ENCODE measurements around the gene DCK. TPM values are rescaled to one million over a fixed set of nuclear protein-coding genes. Genes with fewer than 3 reads are reported as not detected.
"Not testable (repeated sequence)": the region's sequence is repeated elsewhere in the genome, so short reads cannot be mapped to it uniquely, and the experiment has no call there.

The DCK gene
- total and polyA plus RNA-seq, 2 donors (not counting 1 experiment from before 2014, with no cell fraction given): 34.8 to 58.2 TPM

- POLR2A ChIA-PET: no interaction called here
- H3K27ac Mint-ChIP-seq: no peak overlapping the region
- H3K79me2 ChIP-seq (ENCODE audit: control insufficient read depth, insufficient read depth, low read length): peaks cover 79% of the 10 kb centered on the region
Observed at GRCh38 chr4:71011451-71011850, 18.0 kb downstream of the DCK start.

DNA sequence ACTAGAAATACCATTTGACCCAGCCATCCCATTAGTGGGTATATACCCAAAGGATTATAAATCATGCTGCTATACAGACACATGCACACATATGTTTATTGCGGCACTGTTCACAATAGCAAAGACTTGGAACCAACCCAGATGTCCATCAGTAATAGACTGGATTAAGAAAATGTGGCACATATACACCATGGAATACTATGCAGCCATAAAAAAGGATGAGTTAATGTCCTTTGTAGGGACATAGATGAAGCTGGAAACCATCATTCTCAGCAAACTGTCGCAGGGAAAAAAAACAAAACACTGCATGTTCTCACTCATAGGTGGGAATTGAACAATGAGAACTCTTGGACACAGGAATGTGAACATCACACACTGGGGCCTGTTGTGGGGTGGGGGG, 23.9 kb downstream of the DCK start:
- peaks cover 0 to 12% of the 10 kb centered on the region in 2 experiments for H3K36me3 ChIP-seq (replicated peaks in 1 of 2; ENCODE audit: control extremely low read depth in 1 of 2, control insufficient read depth in 1 of 2, extremely low read depth in 1 of 2, insufficient read depth in 2 of 2, low read length in 1 of 2)

More at GRCh38 chr4:71011451-71011850, 18.0 kb downstream of the DCK start:
- Histone ChIP-seq H3K4me1 (ENCODE audit: control insufficient read depth in 2 of 2, insufficient read depth in 2 of 2, low read length in 2 of 2) (peaks cover 25 to 33% of the 10 kb centered on the region in 2 donors), H3K36me3 (replicated peaks in 1 of 2; ENCODE audit: control extremely low read depth in 1 of 2, control insufficient read depth in 1 of 2, extremely low read depth in 1 of 2, insufficient read depth in 2 of 2, low read length in 1 of 2) (peaks cover 2 to 17% of the 10 kb centered on the region in 2 experiments), H3K27me3 (replicated peaks in 1 of 4; ENCODE audit: control extremely low read depth in 1 of 4, control insufficient read depth in 3 of 4, insufficient read depth in 4 of 4, low read length in 3 of 4) (no peaks in the 10 kb centered on the region), H3K4me3 (ENCODE audit: control extremely low read depth in 1 of 5, extremely low read depth in 1 of 5, insufficient read depth in 1 of 5, low read depth in 2 of 5, low read length in 4 of 5) (no peak overlapping the region), H2AFZ (ENCODE audit: insufficient read depth, low read depth, low read length, poor library complexity, severe bottlenecking) (no peak overlapping the region), H3K4me2 (replicated peaks; ENCODE audit: low read depth, low read length, poor library complexity, severe bottlenecking) (no peak overlapping the region), H3K9ac (ENCODE audit: low read length) (no peak overlapping the region), H3K9me3 (ENCODE audit: control extremely low read depth in 1 of 3, control insufficient read depth in 2 of 3, insufficient read depth in 1 of 3, low read length in 2 of 3) (no peaks in the 10 kb centered on the region), H4K20me1 (ENCODE audit: control insufficient read depth, insufficient read depth, low read length, poor library complexity, severe bottlenecking) (peaks cover 33% of the 10 kb centered on the region), H3K27ac (ENCODE audit: low read length in 2 of 2) (peak overlapping the region in 1 of 2 donors; percentile 33)
- Mint-ChIP-seq H3K9me3 (ENCODE audit: insufficient read depth) (no peaks in the 10 kb centered on the region), H3K4me1 (peaks cover 49% of the 10 kb centered on the region), H3K27me3 (no peaks in the 10 kb centered on the region), H3K4me3 (no peak overlapping the region)
- no peak for TF ChIP-seq EZH2 (IDR thresholded peaks at IDR 0.05; ENCODE audit: borderline replicate concordance, insufficient read depth, low read depth, low read length, poor library complexity, severe bottlenecking)
- TF ChIP-seq, protein P1, sequence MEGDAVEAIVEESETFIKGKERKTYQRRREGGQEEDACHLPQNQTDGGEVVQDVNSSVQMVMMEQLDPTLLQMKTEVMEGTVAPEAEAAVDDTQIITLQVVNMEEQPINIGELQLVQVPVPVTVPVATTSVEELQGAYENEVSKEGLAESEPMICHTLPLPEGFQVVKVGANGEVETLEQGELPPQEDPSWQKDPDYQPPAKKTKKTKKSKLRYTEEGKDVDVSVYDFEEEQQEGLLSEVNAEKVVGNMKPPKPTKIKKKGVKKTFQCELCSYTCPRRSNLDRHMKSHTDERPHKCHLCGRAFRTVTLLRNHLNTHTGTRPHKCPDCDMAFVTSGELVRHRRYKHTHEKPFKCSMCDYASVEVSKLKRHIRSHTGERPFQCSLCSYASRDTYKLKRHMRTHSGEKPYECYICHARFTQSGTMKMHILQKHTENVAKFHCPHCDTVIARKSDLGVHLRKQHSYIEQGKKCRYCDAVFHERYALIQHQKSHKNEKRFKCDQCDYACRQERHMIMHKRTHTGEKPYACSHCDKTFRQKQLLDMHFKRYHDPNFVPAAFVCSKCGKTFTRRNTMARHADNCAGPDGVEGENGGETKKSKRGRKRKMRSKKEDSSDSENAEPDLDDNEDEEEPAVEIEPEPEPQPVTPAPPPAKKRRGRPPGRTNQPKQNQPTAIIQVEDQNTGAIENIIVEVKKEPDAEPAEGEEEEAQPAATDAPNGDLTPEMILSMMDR (IDR thresholded peaks at IDR 0.05): no peak
- intact Hi-C loops (cut with micrococcal nuclease): no loop called here
- DNase-seq (no peak), ATAC-seq (ENCODE audit: low read depth) (no peak)
- CTCF ChIA-PET: interaction anchor here (0.7 to 7.7 kb wide), 5 partner anchors 8 to 357 kb away, joined by 5 to 245 read pairs (median 11); partner anchors contain the start of gene DCK
- WGBS (ENCODE audit: insufficient coverage): no CpG with 5 or more reads among the region's 4 CpGs

More for the DNA sequence above, 23.9 kb downstream of the DCK start:
- Histone ChIP-seq H3K79me2 (ENCODE audit: control insufficient read depth, insufficient read depth, low read length) (peaks cover 45% of the 10 kb centered on the region), H4K20me1 (ENCODE audit: control insufficient read depth, insufficient read depth, low read length, poor library complexity, severe bottlenecking) (peaks cover 35% of the 10 kb centered on the region)
- WGBS (ENCODE audit: insufficient coverage): no CpG with 5 or more reads among the region's 2 CpGs
- intact Hi-C loops (cut with micrococcal nuclease); H3K9ac ChIP-seq (ENCODE audit: low read length); H3K4me1 ChIP-seq (ENCODE audit: control insufficient read depth in 2 of 2, insufficient read depth in 2 of 2, low read length in 2 of 2); H3K4me3 ChIP-seq (ENCODE audit: control extremely low read depth in 1 of 5, extremely low read depth in 1 of 5, insufficient read depth in 1 of 5, low read depth in 2 of 5, low read length in 4 of 5); ATAC-seq (ENCODE audit: low read depth); H3K27me3 ChIP-seq (replicated peaks in 1 of 4; ENCODE audit: control extremely low read depth in 1 of 4, control insufficient read depth in 3 of 4, insufficient read depth in 4 of 4, low read length in 3 of 4); H3K4me2 ChIP-seq (replicated peaks; ENCODE audit: low read depth, low read length, poor library complexity, severe bottlenecking); CTCF ChIA-PET; H3K4me3 Mint-ChIP-seq; H3K9me3 ChIP-seq (ENCODE audit: control extremely low read depth in 1 of 3, control insufficient read depth in 2 of 3, insufficient read depth in 1 of 3, low read length in 2 of 3); DNase-seq; H2AFZ ChIP-seq (ENCODE audit: insufficient read depth, low read depth, low read length, poor library complexity, severe bottlenecking); H3K27me3 Mint-ChIP-seq; POLR2A ChIA-PET; H3K9me3 Mint-ChIP-seq (ENCODE audit: insufficient read depth); H3K27ac ChIP-seq (ENCODE audit: low read length in 2 of 2): not testable (repeated sequence)
- Mint-ChIP-seq H3K27ac (peak overlapping the region; percentile 26), H3K4me1 (peaks cover 32% of the 10 kb centered on the region)
